Measurements from ENCODE around the gene SRSF5. TPM values are rescaled to one million over a fixed set of nuclear protein-coding genes. Genes with fewer than 3 reads are reported as not detected.
"Not testable (repeated sequence)": the region's sequence is repeated elsewhere in the genome, so short reads cannot be mapped to it uniquely, and the experiment has no call there.

SRSF5 gene
- total and polyA plus RNA-seq, 3 experiments from 2014 or later, result 291 to 1,226 (median 307) TPM

DNA sequence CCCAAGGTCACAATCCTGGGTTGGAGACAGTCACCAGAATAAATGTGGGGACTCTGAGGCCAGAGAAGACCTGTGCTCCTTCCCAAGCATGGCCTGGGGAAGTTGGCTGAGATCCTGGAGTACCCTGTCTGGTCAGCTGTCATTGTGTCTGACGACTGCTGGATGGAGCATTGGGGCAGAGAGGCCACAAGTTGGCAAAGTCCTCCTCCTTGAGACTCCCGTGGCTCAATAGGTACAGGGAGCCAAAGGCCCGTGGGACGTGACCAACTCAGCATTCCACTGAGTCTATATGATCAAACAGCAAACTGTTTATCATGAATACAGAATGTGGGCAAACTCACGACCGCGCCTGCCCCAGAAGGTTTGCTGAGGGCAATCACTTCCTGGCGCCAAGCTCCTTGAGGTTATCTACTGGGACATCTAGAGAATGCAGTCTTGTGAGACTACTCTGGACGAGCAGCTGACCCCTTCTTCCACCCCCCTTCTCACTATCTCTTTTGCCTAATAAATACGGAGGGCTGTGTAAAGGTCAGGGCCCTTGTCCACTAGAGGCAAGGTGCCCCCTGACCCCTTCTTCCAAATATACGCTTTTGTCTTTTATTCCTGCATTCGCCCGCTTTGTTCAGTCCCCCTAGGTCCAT lies 44.4 kb downstream of the SRSF5 start:
- Mint-ChIP-seq H3K36me3 (no peaks in the 10 kb centered on the region), H3K4me1 (no peaks in the 10 kb centered on the region), H3K4me3 (no peak overlapping the region), H3K9me3 (no peaks in the 10 kb centered on the region), H3K27ac (peak overlapping the region in 1 of 8 donors; percentile 7), H3K27me3 (peaks cover 8 to 11% of the 10 kb centered on the region in 2 donors)
- Histone ChIP-seq H3K36me3 (ENCODE audit: insufficient read depth, low read length) (no peaks in the 10 kb centered on the region), H3K4me1 (ENCODE audit: insufficient read depth, low read length) (no peaks in the 10 kb centered on the region), H3K9me3 (ENCODE audit: low read length) (no peaks in the 10 kb centered on the region), H3K4me3 (ENCODE audit: low read length) (no peak overlapping the region), H3K27me3 (ENCODE audit: insufficient read depth, low read length, poor library complexity, severe bottlenecking) (no peaks in the 10 kb centered on the region), H3K27ac (ENCODE audit: low read depth, low read length) (no peak overlapping the region)
- ChIA-PET CTCF (no interaction called here), POLR2A (no interaction called here)
- no peak for DNase-seq

DNA sequence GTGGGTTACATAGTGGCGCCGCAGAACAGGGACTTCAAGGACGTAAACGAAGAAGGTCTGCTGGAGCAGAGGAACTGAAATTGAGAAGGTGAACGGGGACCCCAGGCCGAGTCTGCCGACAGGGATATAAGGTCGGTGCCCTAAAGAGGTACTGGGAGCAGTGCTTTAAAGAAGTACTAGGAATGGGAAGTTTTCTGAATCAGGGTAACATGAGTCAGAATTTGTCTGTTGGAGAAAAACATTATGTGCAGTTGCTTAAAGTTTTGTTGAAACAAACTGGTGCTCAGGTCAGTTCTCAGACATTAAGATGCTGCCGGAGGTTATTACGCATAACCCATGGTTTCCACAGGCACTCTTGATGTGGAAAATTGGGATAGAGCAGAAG lies 44.9 kb downstream of the SRSF5 start:
- H3K27ac ChIP-seq (ENCODE audit: low read depth, low read length), result no peak overlapping the region
- H3K4me1 ChIP-seq (ENCODE audit: insufficient read depth, low read length), result no peaks in the 10 kb centered on the region
- H3K4me1 Mint-ChIP-seq, result no peaks in the 10 kb centered on the region
- H3K27ac Mint-ChIP-seq, result no peak overlapping the region
- H3K36me3 Mint-ChIP-seq, result no peaks in the 10 kb centered on the region
- H3K4me3 Mint-ChIP-seq, result no peak overlapping the region
- no peaks in the 10 kb centered on the region for H3K27me3 ChIP-seq (ENCODE audit: insufficient read depth, low read length, poor library complexity, severe bottlenecking)
- peaks cover 8 to 11% of the 10 kb centered on the region in 2 donors for H3K27me3 Mint-ChIP-seq
- POLR2A ChIA-PET, result no interaction called here
- H3K9me3 Mint-ChIP-seq, result no peaks in the 10 kb centered on the region
- H3K9me3 ChIP-seq (ENCODE audit: low read length), result no peaks in the 10 kb centered on the region
- CTCF ChIA-PET, result no interaction called here
- no peak for DNase-seq
- H3K4me3 ChIP-seq (ENCODE audit: low read length), result no peak overlapping the region
- no peaks in the 10 kb centered on the region for H3K36me3 ChIP-seq (ENCODE audit: insufficient read depth, low read length)

DNA sequence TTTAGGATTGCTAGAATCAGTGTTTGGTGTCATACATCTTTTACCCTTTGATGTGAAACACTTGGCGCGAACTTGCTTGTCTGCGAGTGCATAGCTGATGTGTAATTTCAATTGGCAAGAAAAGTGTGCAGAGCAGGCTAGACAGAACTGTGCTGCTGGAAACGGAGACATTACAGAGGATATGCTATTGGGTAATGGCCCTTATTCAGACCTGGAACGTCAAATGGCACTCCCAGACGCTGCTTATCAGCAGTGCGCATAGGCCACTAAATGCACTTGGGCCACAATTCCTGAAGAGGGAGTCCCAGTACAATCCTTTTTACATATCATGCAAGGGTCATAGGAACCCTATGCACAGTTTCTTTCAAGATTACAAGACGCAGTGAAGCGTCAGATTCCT lies 45.8 kb downstream of the SRSF5 start:
- H3K27me3 Mint-ChIP-seq, result peaks cover 8 to 11% of the 10 kb centered on the region in 2 donors
- Histone ChIP-seq H3K4me3 (ENCODE audit: low read length) (no peak overlapping the region), H3K27ac (ENCODE audit: low read depth, low read length) (no peak overlapping the region), H3K36me3 (ENCODE audit: insufficient read depth, low read length) (no peaks in the 10 kb centered on the region), H3K9me3 (ENCODE audit: low read length) (no peaks in the 10 kb centered on the region), H3K4me1 (ENCODE audit: insufficient read depth, low read length) (no peaks in the 10 kb centered on the region), H3K27me3 (ENCODE audit: insufficient read depth, low read length, poor library complexity, severe bottlenecking) (no peaks in the 10 kb centered on the region)
- no peaks in the 10 kb centered on the region for H3K36me3 Mint-ChIP-seq
- POLR2A ChIA-PET, result no interaction called here
- DNase-seq, result no peak
- no peaks in the 10 kb centered on the region for H3K4me1 Mint-ChIP-seq
- CTCF ChIA-PET, result no interaction called here
- no peaks in the 10 kb centered on the region for H3K9me3 Mint-ChIP-seq
- no peak overlapping the region for H3K27ac Mint-ChIP-seq
- H3K4me3 Mint-ChIP-seq, result no peak overlapping the region

DNA sequence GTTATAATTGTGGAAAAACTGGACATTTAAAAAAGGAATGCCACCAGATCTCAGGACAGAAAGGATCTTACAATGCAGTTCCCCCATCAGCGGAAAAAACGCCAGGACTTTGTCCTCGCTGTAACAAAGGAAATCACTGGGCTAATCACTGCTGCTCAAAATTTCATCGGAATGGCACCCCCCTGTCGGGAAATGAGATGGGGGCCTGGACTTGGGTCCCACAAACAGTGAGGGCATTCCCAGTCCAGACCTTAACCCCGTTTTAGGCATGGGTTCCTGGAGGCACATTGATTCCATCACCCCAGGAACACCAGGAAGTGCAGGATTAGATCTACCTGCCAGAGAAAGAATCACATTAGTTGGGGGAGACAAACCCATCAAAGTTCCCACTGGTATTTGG lies 46.4 kb downstream of the SRSF5 start:
- H3K4me3 Mint-ChIP-seq; H3K27ac ChIP-seq (ENCODE audit: low read depth, low read length); H3K27ac Mint-ChIP-seq; H3K9me3 Mint-ChIP-seq; H3K4me1 Mint-ChIP-seq; H3K27me3 ChIP-seq (ENCODE audit: insufficient read depth, low read length, poor library complexity, severe bottlenecking); CTCF ChIA-PET; POLR2A ChIA-PET; H3K36me3 Mint-ChIP-seq; H3K4me3 ChIP-seq (ENCODE audit: low read length); DNase-seq; H3K4me1 ChIP-seq (ENCODE audit: insufficient read depth, low read length); H3K9me3 ChIP-seq (ENCODE audit: low read length); H3K36me3 ChIP-seq (ENCODE audit: insufficient read depth, low read length): not testable (repeated sequence)
- peaks cover 8 to 11% of the 10 kb centered on the region in 2 donors for H3K27me3 Mint-ChIP-seq

DNA sequence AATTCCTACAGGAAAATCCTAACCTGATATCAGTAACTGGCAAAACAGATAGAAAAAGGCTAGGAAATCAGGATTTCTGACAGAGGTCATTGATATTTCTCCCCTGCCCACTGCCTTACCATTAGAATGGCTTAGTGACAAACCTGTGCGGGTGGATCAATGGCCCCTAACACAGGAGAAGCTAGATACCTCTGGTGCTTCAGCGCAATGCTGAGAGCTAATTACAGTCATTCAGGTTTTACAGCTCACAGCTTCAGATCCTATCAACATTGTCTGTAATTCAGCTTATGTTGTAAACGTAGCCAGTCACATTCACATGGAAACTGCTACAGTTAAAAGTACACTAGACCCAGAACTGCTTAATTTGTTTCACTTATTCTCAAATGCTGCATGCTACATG lies 47.5 kb downstream of the SRSF5 start:
- Histone ChIP-seq H3K9me3 (ENCODE audit: low read length) (no peaks in the 10 kb centered on the region), H3K36me3 (ENCODE audit: insufficient read depth, low read length) (no peaks in the 10 kb centered on the region), H3K27ac (ENCODE audit: low read depth, low read length) (no peak overlapping the region), H3K4me3 (ENCODE audit: low read length) (no peak overlapping the region), H3K4me1 (ENCODE audit: insufficient read depth, low read length) (no peaks in the 10 kb centered on the region), H3K27me3 (ENCODE audit: insufficient read depth, low read length, poor library complexity, severe bottlenecking) (no peaks in the 10 kb centered on the region)
- Mint-ChIP-seq H3K4me1 (peaks cover 3 to 5% (median 4%) of the 10 kb centered on the region in 3 donors), H3K36me3 (no peaks in the 10 kb centered on the region), H3K9me3 (no peaks in the 10 kb centered on the region), H3K4me3 (no peak overlapping the region), H3K27me3 (peaks cover 8 to 11% of the 10 kb centered on the region in 2 donors), H3K27ac (no peak overlapping the region)
- CTCF ChIA-PET, result no interaction called here
- DNase-seq, result no peak
- POLR2A ChIA-PET, result no interaction called here

DNA sequence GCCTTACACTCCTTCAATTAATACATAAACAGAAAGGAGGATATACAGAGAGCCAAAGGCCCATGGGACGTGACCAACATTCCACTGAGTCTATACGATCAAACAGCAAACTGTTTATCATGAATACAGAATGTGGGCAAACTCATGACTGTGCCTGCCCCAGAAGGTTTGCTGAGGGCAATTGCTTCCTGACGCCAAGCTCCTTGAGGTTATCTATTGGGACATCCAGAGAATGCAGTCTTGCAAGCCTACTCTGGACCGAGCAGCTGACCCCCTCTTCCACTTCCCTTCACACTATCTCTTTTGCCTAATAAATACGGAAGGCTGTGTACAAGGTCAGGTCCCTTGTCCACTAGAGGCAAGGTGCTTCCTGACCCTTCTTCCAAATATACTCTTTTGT lies 48.6 kb downstream of the SRSF5 start:
- CTCF ChIA-PET, result no interaction called here
- Histone ChIP-seq H3K4me3 (ENCODE audit: low read length) (no peak overlapping the region), H3K36me3 (ENCODE audit: insufficient read depth, low read length) (no peaks in the 10 kb centered on the region), H3K9me3 (ENCODE audit: low read length) (no peaks in the 10 kb centered on the region), H3K27ac (ENCODE audit: low read depth, low read length) (no peak overlapping the region), H3K27me3 (ENCODE audit: insufficient read depth, low read length, poor library complexity, severe bottlenecking) (no peaks in the 10 kb centered on the region), H3K4me1 (ENCODE audit: insufficient read depth, low read length) (no peaks in the 10 kb centered on the region)
- POLR2A ChIA-PET, result no interaction called here
- Mint-ChIP-seq H3K27me3 (peaks cover 8 to 9% of the 10 kb centered on the region in 2 donors), H3K9me3 (no peaks in the 10 kb centered on the region), H3K4me1 (peaks cover 3 to 5% (median 4%) of the 10 kb centered on the region in 3 donors), H3K4me3 (no peak overlapping the region), H3K36me3 (no peaks in the 10 kb centered on the region), H3K27ac (no peak overlapping the region)
- no peak for DNase-seq

DNA sequence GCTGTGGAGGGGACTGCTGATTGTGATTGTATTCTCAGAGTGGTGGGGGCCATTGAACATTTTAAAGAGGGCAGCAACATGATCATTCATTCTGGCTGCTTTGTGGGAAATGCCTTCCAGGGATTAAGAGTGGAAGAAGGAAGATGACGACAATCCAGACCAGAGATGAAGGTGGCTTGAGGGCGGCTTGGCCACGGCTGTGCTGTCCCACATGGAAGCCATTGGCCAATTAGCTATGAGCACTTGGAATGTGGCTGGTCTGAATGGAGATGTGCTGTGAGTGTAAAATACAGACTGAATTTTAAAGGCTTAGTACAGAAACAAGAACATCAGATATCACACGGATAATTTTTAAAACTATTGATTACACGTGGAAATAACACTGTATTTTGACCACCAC lies 49.3 kb downstream of the SRSF5 start:
- ChIA-PET CTCF (no interaction called here), POLR2A (no interaction called here)
- no peak for DNase-seq
- no peaks in the 10 kb centered on the region for H3K27me3 ChIP-seq (ENCODE audit: insufficient read depth, low read length, poor library complexity, severe bottlenecking)
- H3K9me3 ChIP-seq (ENCODE audit: low read length), result no peaks in the 10 kb centered on the region
- no peaks in the 10 kb centered on the region for H3K9me3 Mint-ChIP-seq
- no peaks in the 10 kb centered on the region for H3K36me3 Mint-ChIP-seq
- no peaks in the 10 kb centered on the region for H3K4me1 ChIP-seq (ENCODE audit: insufficient read depth, low read length)
- no peak overlapping the region for H3K27ac ChIP-seq (ENCODE audit: low read depth, low read length)
- H3K4me3 ChIP-seq (ENCODE audit: low read length), result no peak overlapping the region
- no peak overlapping the region for H3K27ac Mint-ChIP-seq
- peaks cover 3 to 5% (median 4%) of the 10 kb centered on the region in 3 donors for H3K4me1 Mint-ChIP-seq
- peaks cover 8 to 9% of the 10 kb centered on the region in 2 donors for H3K27me3 Mint-ChIP-seq
- no peak overlapping the region for H3K4me3 Mint-ChIP-seq
- no peaks in the 10 kb centered on the region for H3K36me3 ChIP-seq (ENCODE audit: insufficient read depth, low read length)

DNA sequence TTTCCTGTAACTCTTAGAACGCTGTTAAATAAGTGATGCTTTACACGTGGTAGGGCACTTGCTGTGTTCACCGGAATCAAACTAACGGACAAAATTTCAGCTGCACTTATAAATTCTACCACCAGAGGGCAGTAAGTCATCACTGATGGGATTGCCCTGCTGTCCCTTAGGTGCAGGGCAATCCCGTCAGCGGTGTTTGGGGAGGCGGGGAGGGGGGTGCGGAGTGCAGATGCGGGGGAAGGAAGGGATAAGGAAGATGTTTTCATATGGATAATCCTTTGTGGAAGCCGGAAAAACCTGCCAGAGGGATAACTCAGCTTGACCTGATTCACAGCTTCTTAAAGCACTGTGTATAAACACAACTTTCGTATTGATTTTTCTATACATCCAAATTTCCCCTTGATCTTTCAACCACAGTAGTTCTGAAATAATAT lies 51.8 kb downstream of the SRSF5 start:
- ChIA-PET POLR2A (interaction anchor here (1.2 kb wide), 1 partner anchor 51 kb away, joined by 3 read pairs; no protein-coding TSS in a partner anchor), CTCF (interaction anchor here (0.6 to 1.4 kb wide), 8 partner anchors 9 to 1297 kb away, joined by 3 to 7 read pairs (median 4); no protein-coding TSS in a partner anchor)
- Histone ChIP-seq H3K4me1 (ENCODE audit: insufficient read depth, low read length) (no peaks in the 10 kb centered on the region), H3K4me3 (ENCODE audit: low read length) (no peak overlapping the region), H3K36me3 (ENCODE audit: insufficient read depth, low read length) (no peaks in the 10 kb centered on the region), H3K9me3 (ENCODE audit: low read length) (no peaks in the 10 kb centered on the region), H3K27ac (ENCODE audit: low read depth, low read length) (no peak overlapping the region), H3K27me3 (ENCODE audit: insufficient read depth, low read length, poor library complexity, severe bottlenecking) (no peaks in the 10 kb centered on the region)
- H3K27ac Mint-ChIP-seq, result no peak overlapping the region
- DNase-seq, result peak; percentile 10 to 56 (median 42)
- peaks cover 8 to 12% of the 10 kb centered on the region in 2 donors for H3K27me3 Mint-ChIP-seq
- no peaks in the 10 kb centered on the region for H3K36me3 Mint-ChIP-seq
- H3K4me3 Mint-ChIP-seq, result no peak overlapping the region
- peaks cover 3 to 5% (median 4%) of the 10 kb centered on the region in 3 donors for H3K4me1 Mint-ChIP-seq
- no peaks in the 10 kb centered on the region for H3K9me3 Mint-ChIP-seq
